Loucy (cell line): ENCODE results near the gene NF1.

Experiments
- H2AFZ ChIP-seq: fragments of 200-600 bp; sonication (generic); 2 replicates; pipeline ENCODE4 v1.6.0; 2016; ENCODE audit warnings: antibody characterized with exemption, mild to moderate bottlenecking, low read length, moderate library complexity
- H3F3A ChIP-seq: fragments of 200-600 bp; 2 replicates; pipeline ENCODE4 v1.6.0; 2016; ENCODE audit warnings: antibody characterized with exemption, low read depth, mild to moderate bottlenecking
- H3K27me3 ChIP-seq: fragments of 200-600 bp; sonication (generic); 2 replicates; pipeline ENCODE4 v1.6.1; 2014; ENCODE audit warnings: low read length, mild to moderate bottlenecking; ENCODE audit not compliant: insufficient read depth, poor library complexity, severe bottlenecking
- H3K36me3 ChIP-seq: fragments of 200-600 bp; sonication (generic); 2 replicates; pipeline ENCODE4 v1.6.1; 2016; ENCODE audit warnings: low read length; ENCODE audit not compliant: insufficient read depth
- H3K4me1 ChIP-seq: fragments of 200-600 bp; sonication (generic); 2 replicates; pipeline ENCODE4 v1.5.1; 2014; ENCODE audit warnings: low read length, mild to moderate bottlenecking; ENCODE audit not compliant: insufficient read depth, poor library complexity, severe bottlenecking
- H3K4me2 ChIP-seq: fragments of 200-600 bp; sonication (generic); 2 replicates; pipeline ENCODE4 v1.6.0; 2014; ENCODE audit warnings: antibody characterized with exemption, low read length, low read depth, mild to moderate bottlenecking; ENCODE audit not compliant: poor library complexity, severe bottlenecking
- H3K4me3 ChIP-seq: fragments of 200-600 bp; sonication (generic); 2 replicates; pipeline ENCODE4 v1.5.1; 2014; ENCODE audit warnings: low read length, mild to moderate bottlenecking, mixed read lengths; ENCODE audit not compliant: poor library complexity, severe bottlenecking
- H3K79me2 ChIP-seq: fragments of 200-600 bp; sonication (generic); 2 replicates; pipeline ENCODE4 v1.6.1; 2014; ENCODE audit warnings: low read length; ENCODE audit not compliant: insufficient read depth
- H3K9ac ChIP-seq: fragments of 200-600 bp; sonication (generic); 2 replicates; pipeline ENCODE4 v1.6.0; 2014; ENCODE audit warnings: mild to moderate bottlenecking, low read depth, low read length, moderate library complexity; ENCODE audit not compliant: poor library complexity, severe bottlenecking
- H3K9me2 ChIP-seq: fragments of 200-600 bp; sonication (generic); replicated peaks from 2 replicates; pipeline ENCODE4 v1.6.1; 2016; ENCODE audit warnings: low read depth, low read length, mixed read lengths
- H3K9me3 ChIP-seq: fragments of 200-600 bp; sonication (generic); 2 replicates; pipeline ENCODE4 v1.6.1; 2014; ENCODE audit warnings: mild to moderate bottlenecking, antibody characterized with exemption, low read length, low read depth; ENCODE audit not compliant: insufficient read depth
- H4K20me1 ChIP-seq: fragments of 200-600 bp; sonication (generic); 2 replicates; pipeline ENCODE4 v1.6.0; 2014; ENCODE audit warnings: antibody characterized with exemption, low read length, mild to moderate bottlenecking; ENCODE audit not compliant: insufficient read depth, poor library complexity, severe bottlenecking
- CTCF ChIP-seq: fragments of 200-600 bp; sonication (generic); conservative IDR thresholded peaks from 2 replicates; pipeline ENCODE4 v1.5.1; 2014; ENCODE audit warnings: mild to moderate bottlenecking, antibody characterized with exemption, low read length
- EZH2phosphoT487 ChIP-seq: fragments of 200-600 bp; IDR thresholded peaks from 2 replicates; pipeline ENCODE4 v1.6.1; 2018; ENCODE audit warnings: antibody characterized with exemption, mild to moderate bottlenecking, moderate library complexity, borderline replicate concordance

The NF1 gene

DNA sequence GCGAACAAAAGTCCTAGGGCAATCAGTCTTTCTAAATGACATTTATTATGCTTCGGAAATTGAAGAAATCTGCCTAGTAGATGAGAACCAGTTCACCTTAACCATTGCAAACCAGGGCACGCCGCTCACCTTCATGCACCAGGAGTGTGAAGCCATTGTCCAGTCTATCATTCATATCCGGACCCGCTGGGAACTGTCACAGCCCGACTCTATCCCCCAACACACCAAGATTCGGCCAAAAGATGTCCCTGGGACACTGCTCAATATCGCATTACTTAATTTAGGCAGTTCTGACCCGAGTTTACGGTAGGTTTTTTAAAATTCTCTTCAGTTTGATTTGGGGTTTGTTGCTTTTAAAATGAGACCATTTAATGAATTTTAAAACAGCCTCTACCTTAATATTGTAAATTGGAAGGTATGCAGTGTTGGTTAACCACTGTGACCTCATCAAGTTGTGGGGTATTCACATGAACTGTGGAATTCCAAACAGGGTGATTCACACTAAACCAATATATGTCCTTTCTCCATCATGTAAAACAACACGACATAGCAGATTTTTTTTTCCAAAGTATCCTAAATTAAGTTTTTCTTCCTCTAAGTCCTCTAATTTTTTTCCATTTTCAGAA is 232.9 kb downstream of the NF1 start:
- Histone ChIP-seq H3K4me1 (no peaks in the 10 kb centered on the region), H3K4me2 (no peak overlapping the region), H3K9me3 (no peaks in the 10 kb centered on the region), H2AFZ (no peak overlapping the region), H3K27me3 (no peaks in the 10 kb centered on the region), H3K9me2 (no peaks in the 10 kb centered on the region), H4K20me1 (no peaks in the 10 kb centered on the region), H3K4me3 (no peak overlapping the region), H3K9ac (no peak overlapping the region), H3F3A (no peaks in the 10 kb centered on the region), H3K79me2 (no peaks in the 10 kb centered on the region), H3K36me3 (peaks cover 18% of the 10 kb centered on the region; the same call in 1 of the 2 replicates)
- TF ChIP-seq EZH2phosphoT487 = no peak
- no peak for TF ChIP-seq CTCF

GRCh38 chr17:31328160-31328535 is 233.4 kb downstream of the NF1 start:
- H3K9ac ChIP-seq = no peak overlapping the region
- no peak overlapping the region for H3K4me2 ChIP-seq
- no peaks in the 10 kb centered on the region for H3K4me1 ChIP-seq
- no peaks in the 10 kb centered on the region for H3K27me3 ChIP-seq
- no peaks in the 10 kb centered on the region for H3F3A ChIP-seq
- H3K9me2 ChIP-seq = no peaks in the 10 kb centered on the region
- H3K4me3 ChIP-seq = no peak overlapping the region
- TF ChIP-seq CTCF (no peak), EZH2phosphoT487 (no peak)
- no peaks in the 10 kb centered on the region for H3K9me3 ChIP-seq
- H2AFZ ChIP-seq = no peak overlapping the region
- no peaks in the 10 kb centered on the region for H4K20me1 ChIP-seq
- H3K36me3 ChIP-seq = peaks cover 18% of the 10 kb centered on the region; the same call in 1 of the 2 replicates
- no peaks in the 10 kb centered on the region for H3K79me2 ChIP-seq

DNA sequence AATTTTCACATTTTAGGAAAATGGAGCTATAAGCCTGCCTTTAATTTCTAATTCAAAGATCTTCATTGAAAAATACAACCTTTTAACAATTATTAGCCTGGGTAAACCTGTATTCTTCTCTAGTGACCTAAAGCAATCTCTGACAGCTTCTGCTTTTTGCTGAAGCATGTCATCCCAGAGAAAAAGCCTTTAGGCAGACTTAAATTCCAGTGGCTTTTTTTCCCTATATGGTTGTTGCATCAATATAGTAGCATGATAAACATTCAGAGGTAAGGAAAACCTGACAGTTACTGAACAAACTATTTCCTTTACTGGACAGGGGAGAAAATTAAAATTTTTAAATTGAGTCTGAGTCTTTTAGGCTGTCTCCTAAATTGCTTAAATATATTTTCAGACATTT is 234.4 kb downstream of the NF1 start:
- H3K9me3 ChIP-seq = no peaks in the 10 kb centered on the region
- peaks cover 18% of the 10 kb centered on the region; the same call in 1 of the 2 replicates for H3K36me3 ChIP-seq
- no peaks in the 10 kb centered on the region for H3K9me2 ChIP-seq
- no peaks in the 10 kb centered on the region for H3K27me3 ChIP-seq
- H3K4me3 ChIP-seq = no peak overlapping the region
- no peaks in the 10 kb centered on the region for H4K20me1 ChIP-seq
- no peak overlapping the region for H2AFZ ChIP-seq
- no peaks in the 10 kb centered on the region for H3F3A ChIP-seq
- TF ChIP-seq CTCF (no peak), EZH2phosphoT487 (no peak)
- no peak overlapping the region for H3K9ac ChIP-seq
- no peak overlapping the region for H3K4me2 ChIP-seq
- no peaks in the 10 kb centered on the region for H3K79me2 ChIP-seq
- H3K4me1 ChIP-seq = no peaks in the 10 kb centered on the region
